Measurements from ENCODE around the gene FAM180A. TPM values are rescaled to one million over a fixed set of nuclear protein-coding genes. Genes with fewer than 3 reads are reported as not detected.

The FAM180A gene
- total RNA-seq, 1 experiment from 2014 or later: not detected

- H3K4me2 ChIP-seq (ENCODE audit: low read length): peak overlapping the region; percentile 77
- H3K9ac ChIP-seq (ENCODE audit: low read length): peak overlapping the region; percentile 83
- H3K4me1 ChIP-seq (ENCODE audit: insufficient read depth, low read length): peaks cover 29% of the 10 kb centered on the region
- no peaks in the 10 kb centered on the region for H3K79me2 ChIP-seq (ENCODE audit: low read length)
- DNase-seq: peak; percentile 87
- 0 out of 2 replicates have a peak overlapping the region, but pooled peaks have one; percentile 9 for H2AFZ ChIP-seq (ENCODE audit: low read length)
- H4K20me1 ChIP-seq (ENCODE audit: low read length): no peaks in the 10 kb centered on the region
- no peaks in the 10 kb centered on the region for H3K9me3 ChIP-seq (ENCODE audit: low read length)
- ChIA-PET CTCF (no interaction called here), POLR2A (ENCODE audit: unreplicated experiment) (interaction anchor here (0.6 kb wide), 1 partner anchor 64 kb away, joined by 14 read pairs; no protein-coding TSS in a partner anchor)
- no peaks in the 10 kb centered on the region for H3K27me3 ChIP-seq (ENCODE audit: low read length)
- intact Hi-C loops (cut with micrococcal nuclease): loop anchor here (2.0 kb wide), 2 partner anchors 52 to 72 kb away; no protein-coding TSS in a partner anchor
- H3K9me2 ChIP-seq (replicated peaks; ENCODE audit: low read length): no peaks in the 10 kb centered on the region
- H3F3A ChIP-seq (ENCODE audit: low read length, unreplicated experiment): no peaks in the 10 kb centered on the region
- H3K4me3 ChIP-seq (ENCODE audit: low read length): peak overlapping the region; percentile 48
- BruUV-seq (replicated peaks): TSS peak; percentile 60
- TF ChIP-seq EZH2 (IDR thresholded peaks at IDR 0.05; ENCODE audit: low read length, unreplicated experiment) (no peak), EZH2phosphoT487 (IDR thresholded peaks at IDR 0.05; ENCODE audit: borderline replicate concordance, low read length) (no peak)
- TF ChIP-seq, protein P1, sequence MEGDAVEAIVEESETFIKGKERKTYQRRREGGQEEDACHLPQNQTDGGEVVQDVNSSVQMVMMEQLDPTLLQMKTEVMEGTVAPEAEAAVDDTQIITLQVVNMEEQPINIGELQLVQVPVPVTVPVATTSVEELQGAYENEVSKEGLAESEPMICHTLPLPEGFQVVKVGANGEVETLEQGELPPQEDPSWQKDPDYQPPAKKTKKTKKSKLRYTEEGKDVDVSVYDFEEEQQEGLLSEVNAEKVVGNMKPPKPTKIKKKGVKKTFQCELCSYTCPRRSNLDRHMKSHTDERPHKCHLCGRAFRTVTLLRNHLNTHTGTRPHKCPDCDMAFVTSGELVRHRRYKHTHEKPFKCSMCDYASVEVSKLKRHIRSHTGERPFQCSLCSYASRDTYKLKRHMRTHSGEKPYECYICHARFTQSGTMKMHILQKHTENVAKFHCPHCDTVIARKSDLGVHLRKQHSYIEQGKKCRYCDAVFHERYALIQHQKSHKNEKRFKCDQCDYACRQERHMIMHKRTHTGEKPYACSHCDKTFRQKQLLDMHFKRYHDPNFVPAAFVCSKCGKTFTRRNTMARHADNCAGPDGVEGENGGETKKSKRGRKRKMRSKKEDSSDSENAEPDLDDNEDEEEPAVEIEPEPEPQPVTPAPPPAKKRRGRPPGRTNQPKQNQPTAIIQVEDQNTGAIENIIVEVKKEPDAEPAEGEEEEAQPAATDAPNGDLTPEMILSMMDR (conservative IDR thresholded peaks at IDR 0.05; ENCODE audit: low read depth, low read length): no peak
- H3K36me3 ChIP-seq (ENCODE audit: low read depth, low read length): no peaks in the 10 kb centered on the region
- peak overlapping the region; percentile 99 for H3K27ac ChIP-seq (ENCODE audit: low read length)
- peak; percentile 71 for ATAC-seq
These were observed 3.5 kb downstream of the FAM180A start for GRCh38 chr7:135744938-135745702.

DNA sequence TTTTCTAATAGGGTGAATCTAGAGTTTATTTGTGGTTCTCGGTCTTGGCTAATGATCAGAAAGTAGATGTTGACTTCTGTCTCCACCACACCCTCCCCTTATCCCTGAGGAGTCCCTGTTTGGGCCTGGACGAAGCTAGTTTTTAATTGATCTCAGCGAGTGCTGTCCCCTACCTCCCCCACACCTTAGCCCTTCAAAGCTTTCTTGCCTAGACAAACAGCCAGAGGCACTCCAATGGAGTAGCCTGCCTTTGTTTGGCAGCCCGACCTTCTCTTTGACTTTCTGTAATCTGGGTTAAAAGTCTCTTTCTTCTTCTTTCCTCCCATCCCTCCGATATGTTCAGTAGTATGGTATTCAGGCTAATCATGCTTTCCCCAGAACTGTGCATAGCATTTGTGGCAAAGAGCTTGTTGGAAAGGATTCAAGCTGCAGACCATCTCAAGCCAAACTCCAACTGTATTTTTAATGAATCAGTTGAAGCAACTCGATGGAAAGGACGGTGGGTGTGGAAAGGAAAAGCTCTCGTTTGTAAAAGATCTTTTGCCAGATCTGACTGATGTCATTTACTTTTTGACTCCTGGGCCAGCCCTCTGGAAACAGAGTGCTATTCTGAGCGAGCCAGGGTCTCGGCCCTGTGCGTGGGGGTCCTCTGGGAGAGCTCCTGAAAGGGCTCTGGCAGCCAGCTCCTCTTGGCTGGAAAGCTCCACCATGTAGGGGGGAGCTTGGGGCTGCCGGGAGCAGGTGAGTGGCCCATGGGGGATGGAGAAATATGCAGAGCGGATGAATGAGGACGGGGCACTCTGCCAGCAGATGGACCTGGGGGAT, 4.5 kb downstream of the FAM180A start:
- DNase-seq (no peak), ATAC-seq (no peak)
- Histone ChIP-seq H3K27me3 (ENCODE audit: low read length) (no peaks in the 10 kb centered on the region), H3K79me2 (ENCODE audit: low read length) (no peaks in the 10 kb centered on the region), H2AFZ (ENCODE audit: low read length) (no peak overlapping the region), H3K9ac (ENCODE audit: low read length) (peak overlapping the region; percentile 83; the same call in 1 of the 2 replicates), H3K36me3 (ENCODE audit: low read depth, low read length) (no peaks in the 10 kb centered on the region), H3K27ac (ENCODE audit: low read length) (peak overlapping the region; percentile 99), H3K9me3 (ENCODE audit: low read length) (no peaks in the 10 kb centered on the region), H3K4me3 (ENCODE audit: low read length) (no peak overlapping the region), H3K4me1 (ENCODE audit: insufficient read depth, low read length) (peaks cover 29% of the 10 kb centered on the region), H4K20me1 (ENCODE audit: low read length) (no peaks in the 10 kb centered on the region), H3K9me2 (replicated peaks; ENCODE audit: low read length) (no peaks in the 10 kb centered on the region), H3F3A (ENCODE audit: low read length, unreplicated experiment) (no peaks in the 10 kb centered on the region), H3K4me2 (ENCODE audit: low read length) (0 out of 2 replicates have a peak overlapping the region, but pooled peaks have one; percentile 77)
- intact Hi-C loops (cut with micrococcal nuclease): loop anchor here (2.0 kb wide), 2 partner anchors 53 to 71 kb away; no protein-coding TSS in a partner anchor
- CTCF ChIA-PET: no interaction called here
- BruUV-seq (replicated peaks): no TSS peak
- POLR2A ChIA-PET (ENCODE audit: unreplicated experiment): interaction anchor here (0.6 kb wide), 1 partner anchor 65 kb away, joined by 14 read pairs; no protein-coding TSS in a partner anchor
- TF ChIP-seq EZH2phosphoT487 (IDR thresholded peaks at IDR 0.05; ENCODE audit: borderline replicate concordance, low read length): no peak
- no peak for TF ChIP-seq EZH2 (IDR thresholded peaks at IDR 0.05; ENCODE audit: low read length, unreplicated experiment)
- TF ChIP-seq, protein P1 (conservative IDR thresholded peaks at IDR 0.05; ENCODE audit: low read depth, low read length): no peak

All from PC-3 (cell line).